ENCODE data around the gene CDKN1B. TPM values are rescaled to one million over a fixed set of nuclear protein-coding genes. Genes with fewer than 3 reads are reported as not detected.
"Not testable (repeated sequence)": the region's sequence is repeated elsewhere in the genome, so short reads cannot be mapped to it uniquely, and the experiment has no call there.

Gene CDKN1B
- total RNA-seq, 1 donor from 2014 or later = 84.2 TPM

DNA sequence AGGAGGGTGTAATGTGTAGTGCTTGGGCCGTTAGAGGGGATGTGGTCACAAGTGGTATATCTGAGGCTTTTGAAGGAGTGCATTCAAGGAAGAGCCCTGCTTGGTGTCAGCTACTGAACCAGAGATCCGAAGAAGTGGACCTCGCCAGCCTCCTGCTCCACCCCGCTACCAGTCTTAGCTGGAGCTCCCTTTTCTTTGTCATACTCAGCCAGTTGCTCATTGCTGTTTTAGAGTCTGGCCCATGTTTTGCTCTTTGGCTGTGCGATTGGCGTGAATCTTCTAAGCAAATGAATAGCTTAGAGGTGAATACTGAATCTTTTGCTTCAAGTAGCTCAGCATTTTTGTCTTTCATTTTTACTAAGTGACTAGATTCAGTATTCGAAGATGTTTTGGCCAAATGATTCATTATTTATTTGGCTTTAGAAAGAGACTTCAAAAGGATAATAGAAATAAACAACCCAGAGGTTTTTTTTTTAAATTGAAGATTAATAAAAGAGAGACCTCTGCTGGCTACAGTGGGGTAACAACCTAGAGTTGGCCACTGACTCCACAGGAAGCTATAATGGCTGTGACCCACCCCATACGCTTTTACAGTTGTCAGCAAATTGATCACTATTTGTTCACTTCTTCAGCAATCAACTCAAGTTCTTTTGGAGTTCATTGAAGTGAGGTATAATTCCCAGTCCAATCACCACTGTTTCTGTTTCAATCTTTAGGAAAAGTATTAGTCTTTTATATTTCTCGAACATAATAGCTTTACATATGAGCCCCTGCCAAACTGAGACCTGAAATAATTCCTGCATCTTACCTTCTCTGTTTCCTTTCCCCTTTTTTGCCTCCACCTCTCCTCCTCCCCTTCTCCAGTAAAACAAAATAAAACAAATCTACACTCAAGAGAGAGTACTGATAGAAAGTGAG, 19.9 kb downstream of the CDKN1B start:
- no peak for TF ChIP-seq EZH2phosphoT487 (IDR thresholded peaks at IDR 0.05)
- no peak for TF ChIP-seq EZH2 (IDR thresholded peaks at IDR 0.05)
- TF ChIP-seq, protein P1, sequence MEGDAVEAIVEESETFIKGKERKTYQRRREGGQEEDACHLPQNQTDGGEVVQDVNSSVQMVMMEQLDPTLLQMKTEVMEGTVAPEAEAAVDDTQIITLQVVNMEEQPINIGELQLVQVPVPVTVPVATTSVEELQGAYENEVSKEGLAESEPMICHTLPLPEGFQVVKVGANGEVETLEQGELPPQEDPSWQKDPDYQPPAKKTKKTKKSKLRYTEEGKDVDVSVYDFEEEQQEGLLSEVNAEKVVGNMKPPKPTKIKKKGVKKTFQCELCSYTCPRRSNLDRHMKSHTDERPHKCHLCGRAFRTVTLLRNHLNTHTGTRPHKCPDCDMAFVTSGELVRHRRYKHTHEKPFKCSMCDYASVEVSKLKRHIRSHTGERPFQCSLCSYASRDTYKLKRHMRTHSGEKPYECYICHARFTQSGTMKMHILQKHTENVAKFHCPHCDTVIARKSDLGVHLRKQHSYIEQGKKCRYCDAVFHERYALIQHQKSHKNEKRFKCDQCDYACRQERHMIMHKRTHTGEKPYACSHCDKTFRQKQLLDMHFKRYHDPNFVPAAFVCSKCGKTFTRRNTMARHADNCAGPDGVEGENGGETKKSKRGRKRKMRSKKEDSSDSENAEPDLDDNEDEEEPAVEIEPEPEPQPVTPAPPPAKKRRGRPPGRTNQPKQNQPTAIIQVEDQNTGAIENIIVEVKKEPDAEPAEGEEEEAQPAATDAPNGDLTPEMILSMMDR (IDR thresholded peaks at IDR 0.05) = peak; percentile 59
- peaks cover 22% of the 10 kb centered on the region for H3F3A ChIP-seq (ENCODE audit: low read depth)
- H2AFZ ChIP-seq (replicated peaks) = no peak overlapping the region
- DNase-seq (ENCODE audit: low spot score) = peak; percentile 32
- H3K36me3 ChIP-seq = no peaks in the 10 kb centered on the region
- peak overlapping the region; percentile 38 for H3K4me2 ChIP-seq
- Mint-ChIP-seq H3K9me3 (no peaks in the 10 kb centered on the region), H3K4me1 (peaks cover 27% of the 10 kb centered on the region), H3K36me3 (peaks cover under 1% of the 10 kb centered on the region), H3K27ac (peak overlapping the region; percentile 16), H3K4me3 (no peak overlapping the region), H3K27me3 (ENCODE audit: insufficient read depth, low read depth) (peaks cover 3% of the 10 kb centered on the region)
- H3K4me1 ChIP-seq = peaks cover 14% of the 10 kb centered on the region
- H3K4me3 ChIP-seq = no peak overlapping the region
- H3K27ac ChIP-seq = peak overlapping the region; percentile 47
- no peak overlapping the region for H3K9ac ChIP-seq
- H4K20me1 ChIP-seq (ENCODE audit: low read depth) = no peaks in the 10 kb centered on the region
- no peaks in the 10 kb centered on the region for H3K79me2 ChIP-seq (ENCODE audit: low read depth)
- H3K9me3 ChIP-seq (ENCODE audit: low read depth) = no peaks in the 10 kb centered on the region
- no peaks in the 10 kb centered on the region for H3K27me3 ChIP-seq

DNA sequence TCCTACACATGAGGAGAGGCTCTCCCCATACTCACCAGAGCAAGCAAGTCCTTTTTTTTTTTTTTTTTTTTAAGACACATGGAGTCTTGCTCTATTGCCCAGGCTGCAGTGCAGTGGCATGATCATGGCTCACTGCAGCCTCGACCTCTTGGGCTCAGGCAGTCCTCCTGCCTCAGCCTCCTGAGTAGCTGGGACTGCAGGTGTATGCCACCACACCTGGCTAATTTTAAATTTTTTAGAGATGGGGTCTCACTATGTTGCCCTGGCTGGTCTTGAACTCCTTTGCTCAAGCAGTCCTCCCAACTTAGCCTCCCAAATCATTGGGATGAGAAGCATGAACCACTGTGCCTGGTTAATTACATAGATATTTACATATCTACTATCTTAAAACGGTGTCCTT, 21.0 kb downstream of the CDKN1B start:
- not testable (repeated sequence) for H3K27ac ChIP-seq; H3K79me2 ChIP-seq (ENCODE audit: low read depth); H3K36me3 Mint-ChIP-seq; H3K9me3 ChIP-seq (ENCODE audit: low read depth); H3K4me3 ChIP-seq; H3K9me3 Mint-ChIP-seq; H3K9ac ChIP-seq; H3K4me3 Mint-ChIP-seq; H3K36me3 ChIP-seq; H3K27me3 ChIP-seq; DNase-seq (ENCODE audit: low spot score); H3K27ac Mint-ChIP-seq; H2AFZ ChIP-seq (replicated peaks); H3K4me2 ChIP-seq; H3K27me3 Mint-ChIP-seq (ENCODE audit: insufficient read depth, low read depth); H4K20me1 ChIP-seq (ENCODE audit: low read depth)
- Histone ChIP-seq H3K4me1 (peaks cover 14% of the 10 kb centered on the region), H3F3A (ENCODE audit: low read depth) (peaks cover 22% of the 10 kb centered on the region)
- H3K4me1 Mint-ChIP-seq = peaks cover 27% of the 10 kb centered on the region

DNA sequence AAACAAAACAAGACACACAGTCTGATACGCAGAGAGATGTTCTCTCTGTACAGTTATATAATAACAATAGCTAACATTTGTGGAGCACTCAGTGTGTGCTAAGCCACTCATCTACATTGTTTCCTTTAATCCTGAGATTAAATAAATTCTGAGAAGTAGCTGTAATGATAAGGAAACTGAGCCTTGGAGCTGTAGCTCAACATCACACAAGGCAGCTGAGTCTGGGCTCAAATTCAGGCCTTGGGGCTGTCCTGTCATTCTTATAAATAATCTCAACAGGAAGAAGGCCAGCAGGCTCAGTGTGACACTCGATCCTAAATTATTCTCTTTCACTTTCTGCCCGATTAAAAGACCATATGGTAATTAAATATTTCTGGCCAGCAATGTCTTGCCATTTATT, 24.5 kb downstream of the CDKN1B start:
- H3K9ac ChIP-seq = no peak overlapping the region
- Mint-ChIP-seq H3K27ac (no peak overlapping the region), H3K4me1 (peaks cover 26% of the 10 kb centered on the region), H3K4me3 (no peak overlapping the region), H3K9me3 (no peaks in the 10 kb centered on the region), H3K27me3 (ENCODE audit: insufficient read depth, low read depth) (peaks cover 5% of the 10 kb centered on the region), H3K36me3 (peaks cover 2% of the 10 kb centered on the region)
- H3K4me2 ChIP-seq = no peak overlapping the region
- H3K27me3 ChIP-seq = no peaks in the 10 kb centered on the region
- no peak for DNase-seq (ENCODE audit: low spot score)
- H3K4me3 ChIP-seq = no peak overlapping the region
- peaks cover 14% of the 10 kb centered on the region for H3K4me1 ChIP-seq
- no peaks in the 10 kb centered on the region for H3K36me3 ChIP-seq
- no peaks in the 10 kb centered on the region for H4K20me1 ChIP-seq (ENCODE audit: low read depth)
- H3K79me2 ChIP-seq (ENCODE audit: low read depth) = no peaks in the 10 kb centered on the region
- no peak overlapping the region for H2AFZ ChIP-seq (replicated peaks)
- TF ChIP-seq EZH2 (IDR thresholded peaks at IDR 0.05) = no peak
- TF ChIP-seq EZH2phosphoT487 (IDR thresholded peaks at IDR 0.05) = no peak
- TF ChIP-seq, protein P1 (IDR thresholded peaks at IDR 0.05) = no peak
- H3K27ac ChIP-seq = no peak overlapping the region
- H3F3A ChIP-seq (ENCODE audit: low read depth) = peaks cover 18% of the 10 kb centered on the region
- H3K9me3 ChIP-seq (ENCODE audit: low read depth) = no peaks in the 10 kb centered on the region
